ENCODE data around the gene SMIM13. TPM values are rescaled to one million over a fixed set of nuclear protein-coding genes. Genes with fewer than 3 reads are reported as not detected.

SMIM13 gene
- total RNA-seq (2014; rRNA removed; shearing (Covaris generic)): 13.2 and 16.3 TPM in 2 replicates

DNA sequence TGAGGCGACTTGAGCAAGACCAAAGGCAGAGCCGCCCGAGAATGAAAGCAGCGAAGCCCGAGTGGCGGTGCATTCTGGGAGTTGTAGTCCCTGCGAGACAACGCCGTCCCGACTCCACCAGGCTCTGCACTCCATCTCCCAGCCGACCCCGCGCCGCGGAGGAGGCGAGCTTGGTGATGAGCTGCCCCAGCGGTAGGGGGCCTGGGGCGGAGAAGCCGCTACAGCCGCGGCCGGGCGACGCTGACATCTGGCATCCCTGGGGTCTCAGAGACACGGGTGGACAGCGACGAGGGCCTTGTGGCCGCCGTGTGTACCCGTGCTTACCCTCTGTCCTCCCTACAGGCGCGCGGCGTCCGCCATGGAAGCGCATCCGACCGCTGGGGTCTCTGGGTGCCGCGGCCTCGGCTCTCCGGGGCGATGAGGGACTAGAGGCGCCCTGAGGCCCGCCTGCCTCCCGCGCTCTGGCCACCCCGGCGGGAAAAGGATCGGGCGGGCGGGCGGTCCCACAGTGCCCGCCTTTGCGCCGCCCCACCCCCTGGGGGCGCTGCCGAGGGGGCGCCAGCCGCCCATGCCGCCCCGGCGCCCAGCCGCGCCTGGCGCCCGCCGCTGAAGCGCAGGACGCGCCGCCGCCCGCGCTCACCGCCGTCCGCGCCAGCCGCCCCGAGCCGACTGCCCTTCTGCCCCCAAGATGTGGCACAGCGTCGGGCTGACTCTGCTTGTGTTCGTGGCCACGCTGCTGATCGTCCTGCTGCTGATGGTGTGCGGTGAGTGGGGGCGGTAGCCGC, at the start of gene SMIM13:
Gene SMIM13 (plus strand): TSS at position 209 of the 785 bp plus-strand sequence. CDS start 480 bp downstream, at position 689.
- peak within 1 kb of the TSS; percentile 95 for H3K4me3 ChIP-seq
- no peaks in the 10 kb centered on the region for H3K9me3 ChIP-seq (replicated peaks)
- H3K27ac ChIP-seq: peak within 1 kb of the TSS; percentile 97
- H3K36me3 ChIP-seq: no peaks in the 10 kb centered on the region
- H3K4me1 ChIP-seq: 0 out of 2 replicates have a peak, but pooled peaks cover 3% of the 10 kb centered on the region
- H3K27me3 ChIP-seq: no peaks in the 10 kb centered on the region
- peak; percentile 93 to 94 for DNase-seq

DNA sequence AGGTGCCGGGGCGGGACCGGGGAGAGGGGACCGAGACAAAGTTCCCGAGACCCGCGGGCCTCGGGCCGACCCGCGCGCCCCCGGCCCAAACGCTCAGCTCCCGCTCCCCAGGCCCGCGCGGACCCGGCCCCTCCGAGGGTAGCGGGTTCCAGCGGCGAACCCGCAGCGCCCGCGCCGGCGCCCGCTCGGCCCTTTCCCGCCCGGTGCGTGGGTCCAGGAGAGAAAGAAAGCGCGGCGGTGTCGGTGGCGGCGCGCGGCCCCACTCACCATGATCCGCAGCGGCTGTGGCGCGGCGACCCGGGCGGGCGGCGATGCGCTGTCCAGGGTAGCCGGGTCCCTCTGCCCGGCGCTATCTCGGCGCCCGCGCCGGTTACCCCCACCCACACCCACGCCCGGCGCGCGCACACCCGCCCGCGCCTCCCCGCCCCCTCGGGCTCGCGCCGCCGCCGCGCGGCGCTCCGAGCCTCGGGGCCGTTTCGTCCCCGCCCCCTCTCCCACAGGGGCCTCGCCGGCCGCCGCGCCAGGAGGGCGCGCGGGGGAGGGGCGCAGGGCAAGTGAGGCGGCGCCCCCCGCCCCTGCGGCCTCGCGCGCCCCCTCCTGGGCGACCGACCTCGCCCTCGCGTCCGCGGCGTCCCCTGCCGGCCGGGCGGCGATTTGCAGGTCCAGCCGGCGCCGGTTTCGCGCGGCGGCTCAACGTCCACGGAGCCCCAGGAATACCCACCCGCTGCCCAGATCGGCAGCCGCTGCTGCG, 49.5 kb upstream of the SMIM13 start, which contains the start of gene ELOVL2:
Gene ELOVL2 (minus strand): TSS at position 345 of the 751 bp plus-strand sequence. CDS start 75 bp downstream, at position 270.
- Histone ChIP-seq H3K27me3 (no peaks in the 10 kb centered on the region), H3K36me3 (no peaks in the 10 kb centered on the region), H3K4me1 (no peaks in the 10 kb centered on the region), H3K9me3 (replicated peaks) (no peaks in the 10 kb centered on the region), H3K27ac (peak within 1 kb of the TSS; percentile 76), H3K4me3 (peak within 1 kb of the TSS; percentile 85)
- peak; percentile 51 to 67 for DNase-seq

DNA sequence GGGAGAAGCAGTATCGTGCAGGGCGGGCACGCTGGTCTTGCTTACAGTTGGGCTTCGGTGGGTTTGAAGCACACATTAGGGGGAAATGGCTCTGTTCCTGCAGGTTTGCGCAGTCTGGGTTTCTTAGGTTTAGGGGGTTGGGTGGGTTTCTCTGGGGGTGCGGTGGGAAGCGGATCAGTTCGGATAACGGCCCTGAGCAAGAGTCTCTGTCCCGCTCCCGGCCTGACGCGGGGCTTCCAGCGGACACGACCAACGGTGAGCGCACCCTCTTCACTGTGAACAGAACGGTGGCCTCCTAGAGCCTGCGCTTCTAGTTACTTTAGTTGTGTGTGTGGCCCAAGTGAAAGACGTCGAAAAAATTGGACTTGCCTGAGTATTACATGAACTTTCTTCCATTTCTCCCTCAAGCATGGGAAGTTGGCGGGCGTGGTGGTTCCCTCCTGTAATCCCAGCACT, 48.9 kb upstream of the SMIM13 start:
- Histone ChIP-seq H3K4me3 (peak overlapping the region; percentile 85), H3K27ac (no peak overlapping the region), H3K36me3 (no peaks in the 10 kb centered on the region), H3K4me1 (no peaks in the 10 kb centered on the region), H3K27me3 (no peaks in the 10 kb centered on the region), H3K9me3 (replicated peaks) (no peaks in the 10 kb centered on the region)
- DNase-seq: no peak

DNA sequence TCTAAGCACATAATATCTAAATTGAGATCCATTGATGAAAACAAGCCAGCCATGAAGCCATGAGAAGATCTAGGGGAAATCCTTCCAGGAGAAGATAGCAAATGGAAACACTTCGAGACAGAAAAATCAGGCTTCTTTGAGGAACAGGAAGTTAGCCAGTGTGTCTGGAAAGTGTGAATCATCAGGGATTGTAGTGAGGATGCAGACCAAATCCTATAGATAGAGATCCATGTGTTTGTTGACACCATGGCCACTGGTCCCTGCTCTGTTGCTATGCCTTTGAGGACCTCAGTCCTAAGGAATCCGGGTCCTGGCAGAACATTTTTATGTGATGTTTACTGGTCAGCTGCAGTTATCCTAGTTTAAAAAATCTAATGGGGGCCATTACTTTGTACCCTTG, 42.9 kb upstream of the SMIM13 start:
- Histone ChIP-seq H3K9me3 (replicated peaks) (no peaks in the 10 kb centered on the region), H3K27me3 (no peaks in the 10 kb centered on the region), H3K4me1 (no peaks in the 10 kb centered on the region), H3K4me3 (no peak overlapping the region), H3K36me3 (no peaks in the 10 kb centered on the region), H3K27ac (no peak overlapping the region)
- no peak for DNase-seq

DNA sequence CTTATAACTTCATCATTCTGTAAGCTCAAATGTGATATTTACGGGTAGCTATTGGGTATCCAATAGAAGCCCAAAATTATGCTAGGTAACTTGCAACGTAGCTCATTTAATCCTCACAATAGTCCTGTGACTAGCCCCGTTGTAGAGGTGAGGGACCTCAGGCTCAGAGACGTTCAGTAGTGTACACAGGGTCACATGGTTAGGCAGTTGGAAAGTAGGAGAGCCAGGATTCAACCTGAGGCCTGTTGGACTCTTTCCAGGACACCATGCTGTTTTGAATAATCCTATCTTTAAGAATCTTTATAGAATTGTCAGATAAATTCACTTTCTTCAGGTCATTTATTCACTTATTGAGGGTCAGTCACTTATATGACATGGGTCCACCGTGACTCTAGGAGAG, 40.3 kb upstream of the SMIM13 start:
- Histone ChIP-seq H3K4me1 (no peaks in the 10 kb centered on the region), H3K27ac (no peak overlapping the region), H3K4me3 (no peak overlapping the region), H3K27me3 (no peaks in the 10 kb centered on the region), H3K36me3 (no peaks in the 10 kb centered on the region), H3K9me3 (replicated peaks) (no peaks in the 10 kb centered on the region)
- DNase-seq: no peak

DNA sequence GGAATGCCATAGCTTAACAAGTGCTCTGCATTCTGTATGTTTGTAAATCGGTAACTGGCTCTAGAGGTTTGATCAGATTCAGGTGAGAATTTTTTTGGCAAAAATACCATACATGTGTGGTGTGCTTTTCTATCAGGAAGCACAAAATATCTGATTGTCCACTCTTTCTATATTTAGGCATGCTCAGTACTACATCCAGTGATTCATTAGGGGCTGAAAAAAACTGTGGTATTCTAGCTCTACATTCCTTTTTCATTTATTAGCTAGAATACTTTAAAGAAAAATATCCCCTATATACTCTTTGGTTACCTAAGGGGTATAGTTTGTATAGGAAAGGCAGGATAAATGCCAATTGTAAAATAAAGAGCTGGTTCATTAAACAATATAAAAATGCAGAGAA, 38.9 kb upstream of the SMIM13 start:
- no peaks in the 10 kb centered on the region for H3K4me1 ChIP-seq
- H3K27ac ChIP-seq: no peak overlapping the region
- no peaks in the 10 kb centered on the region for H3K36me3 ChIP-seq
- H3K4me3 ChIP-seq: no peak overlapping the region
- H3K9me3 ChIP-seq (replicated peaks): no peaks in the 10 kb centered on the region
- no peaks in the 10 kb centered on the region for H3K27me3 ChIP-seq
- no peak for DNase-seq

DNA sequence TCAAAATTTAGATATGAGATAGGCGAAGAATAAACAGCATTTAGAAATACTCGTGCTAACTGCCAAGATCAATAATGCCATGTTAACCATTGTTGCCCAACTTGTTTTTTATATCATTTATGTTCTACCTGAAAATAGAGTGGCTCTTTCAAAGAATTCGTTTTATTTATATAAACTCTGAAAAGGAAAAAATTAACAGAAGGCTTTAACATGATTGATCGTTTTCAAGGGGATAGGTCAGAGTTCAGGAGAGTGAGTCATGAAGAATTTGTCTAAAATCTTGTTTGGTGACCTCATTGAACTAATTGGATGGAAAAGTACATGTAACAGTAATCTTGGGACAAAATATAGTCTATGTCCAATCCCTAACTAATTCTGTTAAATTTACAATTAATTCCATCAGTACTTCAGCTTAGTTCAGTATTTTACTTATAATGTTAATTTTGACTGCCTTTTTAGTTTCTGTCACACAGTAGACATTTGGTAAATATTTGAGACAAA, 38.5 kb upstream of the SMIM13 start:
- H3K9me3 ChIP-seq (replicated peaks): no peaks in the 10 kb centered on the region
- no peaks in the 10 kb centered on the region for H3K4me1 ChIP-seq
- H3K4me3 ChIP-seq: no peak overlapping the region
- H3K27me3 ChIP-seq: no peaks in the 10 kb centered on the region
- no peaks in the 10 kb centered on the region for H3K36me3 ChIP-seq
- DNase-seq: no peak
- H3K27ac ChIP-seq: no peak overlapping the region

DNA sequence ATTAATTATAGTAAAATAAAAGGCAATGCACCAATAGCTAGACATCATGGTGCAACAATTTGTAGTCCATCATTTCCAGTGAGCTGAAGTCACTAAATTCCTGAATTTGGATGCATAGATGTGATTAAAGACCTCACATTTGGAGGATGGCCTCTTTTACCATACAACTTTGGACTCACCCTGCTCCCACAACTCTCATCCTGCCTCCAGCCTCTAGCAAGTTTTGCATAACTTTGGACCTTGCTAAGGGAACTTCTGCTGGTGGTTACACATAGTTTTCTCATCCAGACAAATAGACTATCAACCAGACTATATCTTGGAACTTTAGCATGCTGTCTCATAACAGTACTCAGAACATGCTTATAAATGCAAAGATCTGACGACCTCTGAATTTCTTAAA, 36.8 kb upstream of the SMIM13 start:
- Histone ChIP-seq H3K9me3 (replicated peaks) (no peaks in the 10 kb centered on the region), H3K4me1 (no peaks in the 10 kb centered on the region), H3K27me3 (no peaks in the 10 kb centered on the region), H3K4me3 (no peak overlapping the region), H3K36me3 (no peaks in the 10 kb centered on the region), H3K27ac (no peak overlapping the region)
- DNase-seq: no peak

DNA sequence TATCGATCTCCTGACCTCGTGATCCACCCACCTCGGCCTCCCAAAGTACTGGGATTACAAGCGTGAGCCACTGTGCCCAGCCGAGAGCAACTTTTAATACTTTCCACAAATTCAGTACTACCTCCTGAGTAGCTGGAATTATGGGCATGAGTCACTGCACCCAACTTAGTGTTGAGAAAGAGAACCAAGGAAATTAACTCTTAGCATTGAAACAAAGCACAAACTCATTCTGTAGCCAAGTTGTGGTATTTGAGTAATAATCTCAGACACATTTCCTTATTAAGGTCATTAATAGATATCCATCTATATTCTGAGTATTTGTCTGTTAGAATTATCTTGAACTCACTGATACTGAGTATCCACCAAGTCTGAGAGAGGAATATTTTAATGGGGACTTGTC, 35.2 kb upstream of the SMIM13 start:
- Histone ChIP-seq H3K4me3 (no peak overlapping the region), H3K4me1 (no peaks in the 10 kb centered on the region), H3K27ac (no peak overlapping the region), H3K36me3 (no peaks in the 10 kb centered on the region), H3K27me3 (no peaks in the 10 kb centered on the region), H3K9me3 (replicated peaks) (no peaks in the 10 kb centered on the region)
- no peak for DNase-seq

DNA sequence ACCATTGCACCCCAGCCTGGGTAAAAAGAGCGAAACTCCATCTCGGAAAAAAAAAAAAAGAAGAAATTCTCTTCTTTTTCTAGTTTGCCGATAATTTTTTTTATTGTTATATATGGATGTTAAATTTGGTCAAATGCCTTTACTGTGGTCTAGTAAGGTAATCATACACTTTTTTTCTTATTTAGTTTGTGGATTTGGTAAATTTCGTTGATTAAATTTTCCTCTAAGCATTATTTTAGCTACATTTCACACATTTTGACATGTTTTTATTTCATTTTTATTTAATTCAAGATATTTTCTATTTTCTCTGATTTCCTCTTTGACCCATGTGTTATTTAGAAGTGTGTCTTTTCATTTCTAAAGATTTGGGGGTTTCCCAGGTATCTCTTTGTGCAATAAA, 31.6 kb upstream of the SMIM13 start:
- no peak overlapping the region for H3K4me3 ChIP-seq
- H3K36me3 ChIP-seq: no peaks in the 10 kb centered on the region
- no peak overlapping the region for H3K27ac ChIP-seq
- H3K4me1 ChIP-seq: no peaks in the 10 kb centered on the region
- H3K27me3 ChIP-seq: no peaks in the 10 kb centered on the region
- no peaks in the 10 kb centered on the region for H3K9me3 ChIP-seq (replicated peaks)
- DNase-seq: no peak

DNA sequence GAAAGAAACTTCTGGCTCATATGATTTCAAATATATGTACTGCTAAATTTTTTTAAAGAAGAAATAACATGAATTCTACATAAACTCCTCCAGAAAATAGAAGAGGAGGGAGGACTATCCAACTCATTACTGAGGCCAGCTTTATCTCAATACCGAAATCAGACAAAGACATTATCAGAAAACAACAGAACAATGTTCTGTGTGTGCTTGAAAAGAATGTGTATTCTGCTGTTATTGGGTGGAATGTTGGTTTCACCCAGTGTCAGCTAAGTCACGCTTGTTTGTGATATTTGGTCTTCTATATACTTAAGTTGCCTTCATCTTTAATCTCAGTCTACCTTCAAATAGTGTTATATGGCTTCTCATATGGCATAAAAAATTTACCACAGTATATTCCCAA, 30.9 kb upstream of the SMIM13 start:
- Histone ChIP-seq H3K27ac (no peak overlapping the region), H3K4me3 (no peak overlapping the region), H3K4me1 (no peaks in the 10 kb centered on the region), H3K36me3 (no peaks in the 10 kb centered on the region), H3K27me3 (no peaks in the 10 kb centered on the region), H3K9me3 (replicated peaks) (no peaks in the 10 kb centered on the region)
- no peak for DNase-seq

DNA sequence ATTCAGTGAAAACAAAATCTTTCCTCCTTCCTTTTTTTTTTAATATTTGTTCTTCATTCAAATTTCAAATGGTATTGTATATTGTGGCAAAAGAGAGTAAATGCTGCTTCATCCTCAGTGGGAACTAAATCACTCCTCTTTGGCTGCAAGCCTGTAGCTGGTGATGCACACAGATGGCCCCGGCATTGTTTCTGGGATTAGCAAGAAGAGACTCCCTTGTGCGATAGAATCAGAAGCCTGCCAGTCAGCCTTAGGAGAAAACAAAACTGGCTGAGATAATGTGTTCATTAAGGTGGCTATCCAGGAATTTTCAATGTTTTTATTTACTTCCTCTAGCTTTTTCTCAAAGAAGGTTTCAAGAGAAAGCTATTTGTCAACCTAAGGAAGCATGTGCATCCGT, 28.8 kb upstream of the SMIM13 start:
- Histone ChIP-seq H3K36me3 (no peaks in the 10 kb centered on the region), H3K4me1 (no peaks in the 10 kb centered on the region), H3K4me3 (no peak overlapping the region), H3K27ac (no peak overlapping the region), H3K9me3 (replicated peaks) (no peaks in the 10 kb centered on the region), H3K27me3 (no peaks in the 10 kb centered on the region)
- DNase-seq: no peak

DNA sequence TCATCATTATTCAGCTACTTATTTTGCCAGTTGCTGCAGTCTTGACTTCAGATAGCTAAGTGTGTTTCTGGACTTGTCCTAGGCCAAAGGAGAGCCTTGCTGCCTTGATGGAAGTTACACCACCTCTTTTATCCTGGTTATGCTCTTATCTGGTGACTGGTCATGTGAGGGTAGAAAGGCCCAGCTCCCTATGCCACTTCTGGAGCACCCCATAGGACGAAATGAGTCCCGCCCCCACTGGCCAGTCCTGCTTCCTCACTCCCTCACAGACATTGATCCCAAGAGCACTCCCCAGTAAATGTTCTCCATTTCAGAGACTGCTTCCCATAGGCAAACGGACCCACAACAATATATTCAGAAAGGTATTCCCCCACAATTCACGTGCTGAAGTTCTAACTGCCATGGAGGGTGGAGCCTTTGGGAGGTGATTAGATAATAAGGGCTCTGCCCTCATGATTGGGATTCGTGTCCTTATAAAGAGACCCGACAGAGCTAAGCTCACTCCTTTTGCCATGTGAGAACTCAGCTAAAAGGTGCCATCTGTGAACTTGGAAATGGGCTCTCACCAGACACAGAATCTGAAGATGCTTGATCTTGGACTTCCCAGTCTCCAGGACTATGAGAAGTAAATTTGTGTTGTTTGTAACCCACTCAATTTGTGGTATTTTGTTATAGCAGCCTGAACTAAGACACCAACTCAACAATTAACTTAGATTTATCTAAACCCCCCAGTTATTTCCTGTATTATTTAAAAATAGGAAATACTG, 28.0 kb upstream of the SMIM13 start:
- DNase-seq: peak in 1 of 2 experiments; percentile 4
- no peaks in the 10 kb centered on the region for H3K9me3 ChIP-seq (replicated peaks)
- no peaks in the 10 kb centered on the region for H3K27me3 ChIP-seq
- no peak overlapping the region for H3K4me3 ChIP-seq
- H3K36me3 ChIP-seq: no peaks in the 10 kb centered on the region
- H3K27ac ChIP-seq: no peak overlapping the region
- no peaks in the 10 kb centered on the region for H3K4me1 ChIP-seq

DNA sequence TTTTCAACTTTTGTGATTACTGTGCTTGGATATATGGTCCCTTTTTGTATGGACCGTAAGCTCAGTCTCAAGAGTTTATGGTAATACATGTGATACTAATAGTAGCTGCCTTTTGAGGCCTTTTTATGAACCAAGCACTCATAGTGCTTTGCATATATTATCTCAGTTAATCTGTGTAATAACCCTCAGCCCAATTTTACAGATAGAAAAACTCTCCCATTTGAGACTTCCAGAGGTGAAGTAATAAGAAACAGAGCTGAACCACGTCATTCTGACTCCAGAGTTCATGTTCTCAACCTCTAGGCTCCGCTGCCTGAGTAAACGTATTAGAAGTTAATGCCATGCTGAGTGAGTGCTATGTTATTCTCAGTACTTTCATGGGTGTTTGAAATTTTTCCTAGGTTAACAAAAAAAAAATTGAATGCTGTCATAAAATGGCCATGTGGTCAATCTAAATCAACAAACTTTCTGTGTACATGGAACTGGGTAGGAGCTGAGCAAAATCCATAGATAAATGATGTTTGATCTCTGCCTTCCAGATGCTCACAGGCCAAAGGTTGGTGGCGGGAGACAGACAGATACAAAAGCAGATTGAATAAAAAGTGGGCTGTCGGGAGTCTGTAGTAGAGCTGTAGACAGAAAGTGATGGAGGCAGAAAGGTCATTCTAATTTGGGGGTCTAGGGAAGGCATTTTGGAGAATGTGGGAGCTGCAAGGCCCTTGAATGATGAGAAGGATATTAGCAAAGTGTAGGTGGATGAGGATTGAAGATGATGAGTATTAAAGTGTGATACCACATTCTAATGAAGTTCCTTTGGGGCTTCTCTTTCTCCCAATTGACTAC, 26.9 kb upstream of the SMIM13 start:
- Histone ChIP-seq H3K27ac (no peak overlapping the region), H3K27me3 (no peaks in the 10 kb centered on the region), H3K4me3 (no peak overlapping the region), H3K9me3 (replicated peaks) (no peaks in the 10 kb centered on the region), H3K4me1 (no peaks in the 10 kb centered on the region), H3K36me3 (no peaks in the 10 kb centered on the region)
- no peak for DNase-seq
